HG03439 (cell line): ENCODE results near the gene AKR7A3.
"Not testable (repeated sequence)": the region's sequence is repeated elsewhere in the genome, so short reads cannot be mapped to it uniquely, and the experiment has no call there.

ENCODE experiments used
- ATAC-seq: cut with Tn5 transposase; IDR thresholded peaks from one replicate; pipeline ENCODE4 v1.9.1; 2021; ENCODE audit warnings: mild to moderate bottlenecking, moderate library complexity; ENCODE audit not compliant: unreplicated experiment

The AKR7A3 gene

GRCh38 chr1:19321071-19321470 is 32.5 kb upstream of the AKR7A3 start:
- ATAC-seq = no peak

- no peak for ATAC-seq
Observed at GRCh38 chr1:19319196-19319595, 30.6 kb upstream of the AKR7A3 start.

DNA sequence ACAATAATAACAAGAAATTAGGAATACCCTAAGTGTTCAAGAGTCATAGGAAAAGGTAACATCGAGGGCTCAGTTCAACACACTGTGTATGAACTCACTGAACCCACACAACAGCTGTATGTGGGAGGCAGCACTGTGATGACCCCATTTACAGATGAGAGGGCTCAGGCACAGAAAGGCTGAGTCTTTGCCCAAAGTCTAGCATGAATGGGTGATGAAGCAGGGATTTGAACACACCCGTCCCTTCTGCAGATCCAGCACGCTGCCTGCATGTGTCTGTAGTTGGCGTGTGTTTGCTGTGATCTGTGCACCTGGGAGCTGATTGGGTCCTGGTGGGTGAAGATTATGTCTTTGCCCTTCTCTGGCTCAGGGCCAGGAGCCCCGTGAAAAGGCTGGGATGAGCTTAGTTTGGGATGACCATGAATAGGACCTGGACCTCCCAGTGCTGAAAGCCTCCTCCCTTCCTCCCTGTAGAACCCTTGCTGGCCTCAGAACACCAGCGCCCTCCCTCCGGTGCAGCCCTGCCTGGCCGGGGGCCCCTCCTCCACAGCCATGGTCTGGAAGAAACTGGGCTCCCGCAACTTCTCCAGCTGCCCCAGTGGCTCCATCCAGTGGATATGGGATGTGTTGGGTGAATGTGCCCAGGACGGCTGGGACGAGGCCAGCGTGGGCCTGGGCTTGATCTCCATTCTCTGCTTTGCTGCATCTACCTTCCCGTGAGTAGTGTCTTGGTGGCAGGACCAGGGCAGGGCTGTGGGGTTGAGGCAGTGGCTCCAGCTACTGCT is 28.7 kb upstream of the AKR7A3 start:
- ATAC-seq = no peak

GRCh38 chr1:19315378-19316198 is 27.0 kb upstream of the AKR7A3 start:
- no peak for ATAC-seq

DNA sequence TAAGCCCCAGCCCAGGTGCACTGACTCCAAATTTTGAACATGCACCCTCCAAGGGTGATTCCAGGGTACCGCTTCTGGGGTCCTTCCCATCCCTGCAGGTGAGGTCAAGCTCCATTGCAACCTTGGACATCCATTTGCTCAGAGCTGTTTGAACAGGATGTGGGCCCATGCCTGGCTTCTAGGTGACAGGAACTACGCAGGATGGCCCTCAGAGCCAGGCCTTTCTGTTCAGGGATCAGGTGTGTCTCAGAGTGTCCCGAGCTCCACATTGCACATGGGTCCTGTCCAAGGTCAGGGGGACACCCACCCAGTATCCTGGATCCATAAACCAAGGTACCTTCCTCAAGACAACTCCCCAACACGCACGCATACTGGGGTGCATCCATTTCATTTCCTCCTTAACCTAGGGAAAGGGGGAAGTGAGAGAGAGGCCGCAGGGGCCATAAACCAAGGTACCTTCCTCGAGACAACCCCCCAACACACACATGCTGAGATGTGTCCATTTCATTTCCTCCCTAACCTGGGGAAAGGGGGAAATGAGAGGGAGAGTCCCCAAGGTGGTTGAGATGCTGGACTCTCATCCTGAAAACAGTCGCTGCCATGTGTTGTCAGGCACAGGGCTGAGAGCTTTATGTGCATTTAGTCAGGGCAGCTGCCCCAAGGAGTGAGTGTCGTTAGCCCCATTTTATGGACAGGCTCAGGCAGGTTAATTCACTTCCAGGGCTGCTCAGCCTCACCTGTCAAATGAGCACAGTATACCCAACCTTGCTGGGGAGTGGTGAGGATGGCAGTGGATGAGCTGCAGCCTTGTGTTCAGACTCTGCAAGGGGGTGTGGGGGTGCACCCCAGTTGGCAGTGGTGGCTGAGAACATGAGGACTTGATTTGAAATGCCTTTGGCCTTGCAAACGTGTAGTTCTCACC is 25.7 kb upstream of the AKR7A3 start:
- no peak for ATAC-seq

DNA sequence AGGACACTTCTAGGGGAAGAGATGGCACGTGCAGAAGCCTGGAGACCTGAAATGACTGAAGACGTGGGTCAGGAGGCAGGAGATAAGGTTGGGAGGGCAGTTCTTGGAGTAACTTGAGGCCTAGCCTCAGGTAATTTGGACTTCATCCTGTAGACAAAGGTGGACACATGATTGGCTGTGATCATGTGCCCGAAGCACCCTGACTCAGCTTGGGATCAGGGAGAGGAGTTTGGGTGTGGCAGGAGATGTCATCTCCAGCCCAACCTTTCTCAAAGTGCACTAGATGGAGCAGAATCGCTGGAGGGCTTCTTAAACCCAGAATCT is 25.0 kb upstream of the AKR7A3 start:
- no peak for ATAC-seq

DNA sequence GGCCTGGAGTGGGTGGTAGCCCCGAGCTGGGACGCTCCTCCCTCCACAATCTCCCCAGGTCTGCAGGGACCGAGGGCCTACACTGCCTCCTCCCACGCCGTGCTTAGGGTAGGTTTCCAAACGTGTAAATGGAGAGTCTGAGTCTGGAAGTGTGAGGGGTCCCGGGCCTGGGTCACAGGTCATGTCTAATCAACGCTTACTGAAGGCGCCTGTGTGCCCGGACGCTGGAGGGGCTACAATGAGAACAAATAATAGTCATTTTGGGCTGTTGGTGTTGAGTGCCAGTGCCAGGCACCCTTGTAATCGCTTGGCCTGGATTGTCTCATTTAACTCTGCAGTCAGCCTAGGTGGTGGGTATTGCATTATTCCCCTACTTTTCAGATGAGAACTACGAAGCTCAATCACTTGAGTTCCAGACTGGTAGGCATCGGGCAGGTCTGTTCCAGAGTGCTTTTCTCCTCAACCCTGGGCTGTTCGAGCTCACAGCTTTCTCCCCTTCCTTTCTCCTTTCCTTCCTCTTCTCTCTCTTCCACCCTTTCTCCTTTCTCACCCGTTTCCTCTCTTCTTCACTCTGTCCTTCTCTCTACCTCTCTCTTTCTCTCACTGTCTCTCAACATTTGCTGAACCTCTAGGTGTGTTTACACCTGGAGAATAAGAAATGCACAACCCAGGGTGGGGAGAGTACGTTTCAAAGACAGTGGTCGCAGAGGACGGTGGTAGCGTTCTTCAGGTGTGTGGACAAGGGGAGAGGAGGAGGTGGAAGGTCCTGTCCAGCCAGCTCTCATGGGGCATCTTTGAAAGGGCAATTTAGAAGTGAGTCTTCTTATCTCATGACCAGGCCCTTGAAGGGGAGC is 24.4 kb upstream of the AKR7A3 start:
- no peak for ATAC-seq

DNA sequence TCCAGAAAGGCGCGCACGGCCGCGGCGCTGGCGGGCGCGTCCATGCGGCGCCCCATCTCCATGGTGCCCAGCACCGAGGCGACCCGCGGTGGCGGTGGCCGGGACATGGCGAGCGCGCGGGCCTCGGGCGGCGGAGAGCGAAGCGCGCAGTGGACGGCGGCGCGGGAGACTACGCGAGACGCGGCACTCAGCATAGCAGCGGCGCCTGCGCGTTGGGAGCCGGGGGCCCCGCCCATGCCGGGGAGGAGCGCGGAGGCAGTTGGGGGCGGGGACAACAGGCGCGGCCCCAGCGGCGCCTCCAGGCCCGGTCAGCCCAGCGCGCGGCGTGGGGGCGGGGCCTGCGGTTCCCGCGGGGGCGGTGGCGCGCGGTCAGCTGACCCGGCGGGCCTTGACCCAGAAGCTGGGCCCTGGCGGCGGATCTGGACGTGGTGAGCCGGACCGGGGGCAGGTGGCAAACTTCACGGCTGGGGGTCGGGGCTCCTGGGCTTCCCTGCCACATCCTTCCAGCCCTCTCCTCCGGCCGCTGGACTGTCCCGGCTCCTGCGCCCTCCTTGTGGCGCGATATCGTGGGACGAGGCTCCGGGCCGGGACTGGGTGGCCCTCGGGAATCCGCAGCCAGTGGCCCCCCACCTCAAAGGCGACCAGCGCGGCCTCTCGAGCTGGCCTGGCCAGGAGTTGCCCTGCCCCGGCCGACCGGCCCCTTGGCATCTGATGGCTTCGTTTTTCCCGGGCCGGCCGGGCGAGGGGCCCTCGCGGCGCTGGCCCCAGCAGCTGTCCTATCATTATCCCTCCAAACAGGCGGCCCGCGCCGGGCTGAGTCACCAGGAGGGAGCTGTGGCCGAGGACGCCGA is 23.6 kb upstream of the AKR7A3 start, which contains the start of the genes AKR7A2 and SLC66A1:
Gene AKR7A2, minus strand, starts transcription at position 214 of the 851 bp plus-strand sequence. Its CDS starts 20 bp downstream, at position 194.
Gene SLC66A1, plus strand, starts transcription at position 396 of the 851 bp plus-strand sequence. CDS start 5,352 bp downstream, outside the sequence.
- ATAC-seq = peak; percentile 79

- no peak for ATAC-seq
Observed at GRCh38 chr1:19311503-19311930, 22.9 kb upstream of the AKR7A3 start.

DNA sequence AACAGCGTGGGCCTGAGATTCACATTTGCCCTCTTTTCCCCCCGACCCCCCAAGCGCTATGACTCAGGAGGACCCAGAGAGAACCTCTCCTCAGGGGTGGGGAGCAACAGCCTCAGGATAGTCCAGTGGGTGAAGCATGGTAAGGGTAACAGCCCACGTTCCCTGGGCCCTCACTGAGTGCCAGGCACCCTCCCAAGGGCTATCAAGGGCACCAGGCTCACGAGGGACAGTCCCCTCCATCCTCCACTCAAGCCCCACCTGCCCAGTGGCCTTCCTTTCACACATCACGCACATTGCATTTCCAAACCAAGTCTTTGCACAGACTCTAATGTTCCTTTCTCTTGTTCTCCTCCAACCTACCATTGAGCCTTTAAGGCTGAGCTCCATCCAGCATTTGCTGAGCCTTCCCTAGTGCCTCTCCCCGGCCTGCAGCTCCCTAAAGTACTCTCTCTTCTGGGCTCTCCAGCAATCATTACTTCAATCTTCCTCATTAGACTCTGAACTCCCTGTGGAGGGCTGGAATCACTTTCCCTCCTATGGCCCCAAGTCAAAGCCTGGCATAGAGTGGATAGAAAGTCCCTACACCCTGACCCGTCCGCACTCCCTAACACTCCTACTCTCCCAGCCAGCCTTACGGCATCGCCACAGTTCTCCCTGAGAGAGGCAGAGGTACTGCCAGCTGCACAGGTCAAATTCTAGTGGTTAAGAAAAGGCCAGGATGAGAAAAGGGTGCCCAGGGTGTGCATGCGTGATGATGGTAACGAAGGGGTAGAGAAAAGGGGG is 22.3 kb upstream of the AKR7A3 start:
- ATAC-seq = no peak

DNA sequence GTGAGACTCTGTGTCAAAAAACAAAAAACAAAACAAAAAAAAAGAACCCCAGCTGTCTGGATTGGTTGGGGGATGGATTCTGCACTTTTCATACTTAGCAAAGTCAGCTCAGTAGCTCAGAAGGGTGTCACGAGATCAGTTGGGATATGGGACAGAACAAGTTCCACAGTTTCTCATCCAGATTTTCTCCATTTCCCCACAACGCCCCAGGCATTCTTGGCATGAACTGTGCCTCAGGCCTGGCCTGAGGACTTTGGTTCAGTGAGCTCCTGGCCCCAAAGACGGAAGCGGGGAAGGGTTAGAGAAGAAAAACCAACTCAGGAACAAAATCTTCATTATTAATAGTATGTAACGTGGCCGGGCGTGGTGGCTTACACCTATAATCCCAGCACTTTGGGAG is 21.5 kb upstream of the AKR7A3 start:
- no peak for ATAC-seq

- no peak for ATAC-seq
Observed at GRCh38 chr1:19309123-19309813, 20.7 kb upstream of the AKR7A3 start.

GRCh38 chr1:19308509-19308907 is 19.9 kb upstream of the AKR7A3 start:
- ATAC-seq = no peak

GRCh38 chr1:19307794-19308508 is 19.4 kb upstream of the AKR7A3 start:
- no peak for ATAC-seq

GRCh38 chr1:19306941-19307340 is 18.4 kb upstream of the AKR7A3 start:
- no peak for ATAC-seq

DNA sequence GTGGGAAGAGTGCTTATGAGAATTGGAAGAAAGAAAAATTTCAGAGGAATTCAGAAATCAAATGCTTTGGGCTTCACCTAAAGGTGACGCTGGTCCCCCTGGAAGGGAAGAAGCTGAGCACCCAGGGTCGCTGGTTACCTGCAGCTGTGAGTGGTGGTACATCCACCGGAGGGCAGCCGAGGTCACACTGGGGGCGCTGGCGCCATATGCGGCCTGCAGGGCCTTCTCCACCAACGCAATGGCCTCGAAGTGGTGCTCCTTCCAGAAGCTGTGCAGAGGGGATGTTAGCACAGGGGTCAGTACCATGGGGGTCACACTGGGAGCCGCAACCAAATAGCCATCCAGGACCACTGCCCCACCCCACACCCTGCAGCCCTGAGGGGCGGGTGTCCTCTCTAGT is 17.3 kb upstream of the AKR7A3 start:
- no peak for ATAC-seq

GRCh38 chr1:19304081-19304480 is 15.5 kb upstream of the AKR7A3 start:
- ATAC-seq = not testable (repeated sequence)
